BJ (cell line): ENCODE measurements around the gene PRDX2. TPM values are rescaled to one million over a fixed set of nuclear protein-coding genes. Genes with fewer than 3 reads are reported as not detected.

ENCODE experiments used
- CTCF ChIA-PET: fragments of 350-600 bp; formaldehyde crosslinking; extraction: SDS; loops from one replicate; lab custom pipeline; 2021; ENCODE audit warnings: antibody characterized with exemption, inconsistent platforms; lab: Yijun Ruan, JAX
- POLR2A ChIA-PET: fragments of 300-600 bp; sonication (Branson Sonifier 250); formaldehyde crosslinking; extraction: SDS; loops from one replicate; lab custom pipeline; 2021; ENCODE audit warnings: antibody characterized with exemption; lab: Charles Lee
- DNase-seq: peaks from one replicate; pipeline ENCODE4 v3.0.0-alpha.2; 2011; ENCODE audit warnings: low read depth
- H3K27me3 ChIP-seq: 2 replicates; pipeline ENCODE4 v1.6.0; 2011; ENCODE audit warnings: low read length; ENCODE audit not compliant: control insufficient read depth, insufficient read depth
- H3K36me3 ChIP-seq: 2 replicates; pipeline ENCODE4 v1.5.1; 2011; ENCODE audit warnings: low read length; ENCODE audit not compliant: control insufficient read depth, insufficient read depth
- H3K4me3 ChIP-seq: 2 replicates; pipeline ENCODE4 v1.5.1; 2011; ENCODE audit warnings: low read depth, mild to moderate bottlenecking, control low read depth, low read length
- polyA plus RNA-seq: library from polyadenylated mRNA; depleted of rRNA; stranded (reverse); fragments of >200 nt; gene quantifications from 2 replicates; pipeline ENCODE4 v1.2.3, GENCODE V29; 2011
- TF ChIP-seq, protein P1 (sequence below): IDR thresholded peaks from 2 replicates; pipeline ENCODE4 v1.5.1; 2011; ENCODE audit warnings: low read depth, mild to moderate bottlenecking, control low read depth, inconsistent platforms, low read length, moderate library complexity; ENCODE audit not compliant: insufficient read depth

Gene PRDX2
- polyA plus RNA-seq, 1 experiment: 267 TPM

DNA sequence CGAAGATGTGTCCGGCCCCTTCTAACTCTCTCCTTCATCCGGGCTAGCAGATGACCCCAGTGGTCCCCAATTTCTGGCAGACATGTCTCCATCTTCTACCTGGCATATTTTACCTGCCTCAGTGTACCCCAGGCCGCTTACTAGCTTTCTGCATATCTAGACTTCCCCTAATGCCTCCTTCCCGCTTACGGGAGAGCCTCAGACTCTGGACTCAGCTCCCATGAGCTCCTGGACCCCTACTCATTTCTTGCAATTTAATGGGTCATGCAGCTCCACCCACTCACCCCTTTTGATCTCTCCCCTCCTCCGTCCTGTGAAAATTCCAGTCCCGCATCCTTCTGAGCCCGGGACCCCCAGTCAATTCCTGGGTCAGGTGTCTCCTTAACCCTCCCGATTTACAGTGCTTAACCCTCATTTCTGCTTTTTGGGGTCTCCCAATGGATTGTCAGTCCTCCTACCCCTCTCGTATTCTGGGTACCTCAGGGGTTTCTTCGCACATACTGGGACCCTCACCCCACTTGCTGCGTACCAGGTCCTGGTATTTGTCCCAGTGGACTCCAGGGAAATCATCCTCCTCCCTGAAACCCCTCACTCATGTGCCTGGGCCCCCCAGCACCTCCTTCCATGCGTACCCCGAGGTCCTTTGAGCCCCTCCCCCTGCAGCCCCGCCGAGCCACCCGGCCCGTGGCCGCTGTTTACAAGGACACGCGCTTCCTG is 10.8 kb downstream of the PRDX2 start:
- peaks cover 3% of the 10 kb centered on the region for H3K36me3 ChIP-seq
- CTCF ChIA-PET: interaction anchor here (0.6 to 17.9 kb wide), 2 partner anchors 24 to 57 kb away, joined by 3 to 874 read pairs; partner anchors contain the start of gene HOOK2
- DNase-seq: no peak
- TF ChIP-seq, protein P1, sequence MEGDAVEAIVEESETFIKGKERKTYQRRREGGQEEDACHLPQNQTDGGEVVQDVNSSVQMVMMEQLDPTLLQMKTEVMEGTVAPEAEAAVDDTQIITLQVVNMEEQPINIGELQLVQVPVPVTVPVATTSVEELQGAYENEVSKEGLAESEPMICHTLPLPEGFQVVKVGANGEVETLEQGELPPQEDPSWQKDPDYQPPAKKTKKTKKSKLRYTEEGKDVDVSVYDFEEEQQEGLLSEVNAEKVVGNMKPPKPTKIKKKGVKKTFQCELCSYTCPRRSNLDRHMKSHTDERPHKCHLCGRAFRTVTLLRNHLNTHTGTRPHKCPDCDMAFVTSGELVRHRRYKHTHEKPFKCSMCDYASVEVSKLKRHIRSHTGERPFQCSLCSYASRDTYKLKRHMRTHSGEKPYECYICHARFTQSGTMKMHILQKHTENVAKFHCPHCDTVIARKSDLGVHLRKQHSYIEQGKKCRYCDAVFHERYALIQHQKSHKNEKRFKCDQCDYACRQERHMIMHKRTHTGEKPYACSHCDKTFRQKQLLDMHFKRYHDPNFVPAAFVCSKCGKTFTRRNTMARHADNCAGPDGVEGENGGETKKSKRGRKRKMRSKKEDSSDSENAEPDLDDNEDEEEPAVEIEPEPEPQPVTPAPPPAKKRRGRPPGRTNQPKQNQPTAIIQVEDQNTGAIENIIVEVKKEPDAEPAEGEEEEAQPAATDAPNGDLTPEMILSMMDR: no peak
- H3K4me3 ChIP-seq: peak overlapping the region; percentile 94
- POLR2A ChIA-PET: interaction anchor here (1.2 to 3.6 kb wide), 3 partner anchors 8 to 25 kb away, joined by 5 to 16 read pairs (median 8); no protein-coding TSS in a partner anchor
- no peaks in the 10 kb centered on the region for H3K27me3 ChIP-seq

DNA sequence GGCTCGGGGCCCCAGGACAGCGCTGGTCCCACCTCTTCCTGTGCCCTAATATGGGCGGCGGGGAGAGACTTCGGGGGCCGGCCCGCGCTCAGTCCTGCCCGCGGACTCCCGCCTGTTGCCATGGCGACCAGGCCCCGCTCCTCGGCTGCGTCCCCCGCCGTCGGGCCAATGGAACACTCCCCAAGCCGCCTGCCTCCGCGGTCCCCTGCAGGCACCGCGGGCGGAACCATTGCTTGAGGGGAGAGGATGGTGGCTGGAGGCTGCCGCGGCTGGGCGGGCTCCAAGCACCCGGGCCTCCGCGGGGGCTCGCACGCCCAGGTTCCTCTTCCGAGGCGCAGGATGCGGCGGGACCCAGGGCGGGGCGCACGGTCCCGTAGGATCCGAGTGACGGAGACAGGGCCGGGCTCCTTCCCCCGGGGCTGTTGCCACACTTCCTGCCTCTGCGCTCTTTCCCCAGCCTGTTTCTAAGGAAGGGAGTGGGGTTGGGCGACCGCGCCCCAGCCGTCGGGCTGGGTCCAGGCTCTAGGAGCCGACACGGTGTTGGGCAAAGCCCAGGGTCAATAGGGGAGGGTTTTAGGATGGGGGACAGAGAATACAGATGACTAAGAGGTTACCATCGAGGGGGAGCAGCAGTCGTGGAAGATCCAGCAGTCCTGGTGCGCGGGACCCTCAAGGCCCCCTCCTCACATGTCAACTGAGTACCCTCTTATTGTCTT is 11.5 kb downstream of the PRDX2 start:
- POLR2A ChIA-PET: no interaction called here
- peak overlapping the region; percentile 94 for H3K4me3 ChIP-seq
- CTCF ChIA-PET: interaction anchor here (0.9 to 17.9 kb wide), 6 partner anchors 12 to 30 kb away, joined by 5 to 874 read pairs (median 8); partner anchors contain the start of gene HOOK2
- peaks cover 3% of the 10 kb centered on the region for H3K36me3 ChIP-seq
- TF ChIP-seq, protein P1: no peak
- H3K27me3 ChIP-seq: no peaks in the 10 kb centered on the region
- peak; percentile 75 for DNase-seq

DNA sequence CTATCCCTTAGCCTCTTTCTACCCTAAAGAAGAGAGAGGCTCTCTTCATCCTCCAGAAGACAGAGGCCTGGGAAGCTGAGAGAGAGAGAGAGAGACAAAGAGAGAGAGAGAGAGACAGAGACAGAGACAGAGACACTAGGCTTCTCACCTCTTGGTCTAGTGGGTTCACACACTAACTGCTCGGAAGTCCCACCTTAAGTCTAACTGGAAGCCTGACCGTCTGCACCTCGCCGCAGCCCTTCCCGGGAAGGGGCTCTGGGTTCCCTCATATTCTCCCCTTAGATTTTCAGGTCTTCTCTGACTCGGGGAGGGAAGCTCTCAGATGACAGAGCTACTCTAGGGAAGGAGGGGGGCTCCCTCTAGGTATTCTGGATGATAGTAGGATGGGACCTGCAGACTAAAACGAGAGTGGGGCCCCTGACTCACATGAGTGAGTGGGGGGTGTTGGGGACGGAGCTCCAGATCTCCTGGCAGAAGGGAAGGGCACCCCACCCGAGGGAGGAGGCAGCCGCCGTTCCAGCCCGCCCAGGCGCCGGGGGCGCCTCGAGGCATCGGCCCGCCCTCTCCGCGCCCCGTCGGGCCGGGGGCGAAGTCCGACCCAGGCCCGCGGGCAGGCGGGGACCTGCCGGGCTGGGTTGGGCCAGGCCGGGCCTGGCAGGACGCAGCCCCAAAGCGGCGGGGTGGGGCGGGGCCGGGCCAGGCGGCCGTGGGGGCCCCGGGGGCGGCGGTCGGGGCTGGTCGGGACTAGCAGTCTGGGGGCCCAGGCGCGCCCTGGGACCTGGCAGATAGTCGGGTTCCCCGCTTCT is 12.3 kb downstream of the PRDX2 start:
- H3K36me3 ChIP-seq: peaks cover 3% of the 10 kb centered on the region
- TF ChIP-seq, protein P1: no peak
- no peaks in the 10 kb centered on the region for H3K27me3 ChIP-seq
- H3K4me3 ChIP-seq: peak overlapping the region; percentile 94
- DNase-seq: no peak
- CTCF ChIA-PET: interaction anchor here (0.9 to 3.6 kb wide), 6 partner anchors 12 to 59 kb away, joined by 3 to 28 read pairs (median 8); no protein-coding TSS in a partner anchor
- POLR2A ChIA-PET: no interaction called here

DNA sequence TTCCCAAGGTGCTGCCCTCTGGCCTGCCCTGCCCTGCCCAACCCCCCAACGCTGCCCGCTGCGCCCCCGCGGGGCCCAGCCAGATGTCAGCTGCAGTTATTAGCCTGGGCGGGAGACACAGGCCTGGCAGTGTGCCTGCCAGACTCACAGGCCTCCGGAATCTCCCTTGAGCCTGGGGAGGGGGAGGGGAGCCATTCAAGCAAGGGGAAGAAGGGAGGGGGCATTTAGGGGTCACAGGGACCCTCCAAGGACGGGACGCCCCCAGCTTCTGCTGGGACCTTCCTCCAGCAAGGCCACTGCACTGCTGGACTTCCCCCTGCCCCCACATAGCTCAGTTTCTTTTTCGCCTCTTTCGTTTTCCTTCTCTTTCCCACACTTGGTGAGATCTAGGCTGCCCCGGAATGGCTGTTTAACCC is 12.9 kb downstream of the PRDX2 start:
- ChIA-PET CTCF (interaction anchor here (1.3 to 3.6 kb wide), 5 partner anchors 11 to 59 kb away, joined by 3 to 28 read pairs (median 7); no protein-coding TSS in a partner anchor), POLR2A (interaction anchor here (1.4 kb wide), 1 partner anchor 10 kb away, joined by 4 read pairs; no protein-coding TSS in a partner anchor)
- Histone ChIP-seq H3K36me3 (peaks cover 3% of the 10 kb centered on the region), H3K27me3 (no peaks in the 10 kb centered on the region), H3K4me3 (peak overlapping the region; percentile 94)
- TF ChIP-seq, protein P1: no peak
- DNase-seq: no peak
